HUES48 (cell line): ENCODE measurements around the gene COMP.

ENCODE experiments used
- H3K27ac ChIP-seq: one replicate; pipeline ENCODE4 v1.7.0; 2013; ENCODE audit warnings: low read depth, low read length, inconsistent platforms
- H3K27me3 ChIP-seq: 2 replicates; pipeline ENCODE4 v1.6.1; 2013; ENCODE audit warnings: mild to moderate bottlenecking, low read length; ENCODE audit not compliant: control insufficient read depth, insufficient read depth
- H3K36me3 ChIP-seq: 2 replicates; pipeline ENCODE4 v1.6.1; 2013; ENCODE audit warnings: low read length; ENCODE audit not compliant: control insufficient read depth, insufficient read depth
- H3K4me1 ChIP-seq: 2 replicates; pipeline ENCODE4 v1.6.1; 2013; ENCODE audit warnings: mild to moderate bottlenecking, low read length; ENCODE audit not compliant: control insufficient read depth, insufficient read depth
- H3K4me3 ChIP-seq: 2 replicates; pipeline ENCODE4 v1.5.1; 2013; ENCODE audit warnings: mild to moderate bottlenecking, low read depth, low read length
- H3K9ac ChIP-seq: 2 replicates; pipeline ENCODE4 v1.6.1; 2013; ENCODE audit warnings: mild to moderate bottlenecking, low read depth, low read length, moderate library complexity
- H3K9me3 ChIP-seq: 2 replicates; pipeline ENCODE4 v1.6.1; 2013; ENCODE audit warnings: low read length; ENCODE audit not compliant: control insufficient read depth, insufficient read depth

Gene COMP

GRCh38 chr19:18773682-18774081 lies 17.4 kb downstream of the COMP start:
- H3K9me3 ChIP-seq: no peaks in the 10 kb centered on the region
- no peak overlapping the region for H3K9ac ChIP-seq
- no peak overlapping the region for H3K4me3 ChIP-seq
- no peaks in the 10 kb centered on the region for H3K4me1 ChIP-seq
- no peaks in the 10 kb centered on the region for H3K36me3 ChIP-seq
- no peak overlapping the region for H3K27ac ChIP-seq
- H3K27me3 ChIP-seq: peaks cover 98% of the 10 kb centered on the region

- Histone ChIP-seq H3K36me3 (no peaks in the 10 kb centered on the region), H3K27me3 (peaks cover 92% of the 10 kb centered on the region), H3K9me3 (no peaks in the 10 kb centered on the region), H3K4me3 (no peak overlapping the region), H3K27ac (no peak overlapping the region), H3K4me1 (no peaks in the 10 kb centered on the region), H3K9ac (no peak overlapping the region)
Measured at GRCh38 chr19:18772620-18773587, 18.2 kb downstream of the COMP start.

GRCh38 chr19:18771328-18772242 lies 19.5 kb downstream of the COMP start:
- Histone ChIP-seq H3K9ac (no peak overlapping the region), H3K27me3 (peaks cover 92% of the 10 kb centered on the region), H3K9me3 (no peaks in the 10 kb centered on the region), H3K4me3 (no peak overlapping the region), H3K27ac (no peak overlapping the region), H3K4me1 (no peaks in the 10 kb centered on the region), H3K36me3 (no peaks in the 10 kb centered on the region)

- no peak overlapping the region for H3K4me3 ChIP-seq
- H3K27ac ChIP-seq: no peak overlapping the region
- H3K9me3 ChIP-seq: no peaks in the 10 kb centered on the region
- no peaks in the 10 kb centered on the region for H3K4me1 ChIP-seq
- no peak overlapping the region for H3K9ac ChIP-seq
- H3K27me3 ChIP-seq: peaks cover 91% of the 10 kb centered on the region
- H3K36me3 ChIP-seq: no peaks in the 10 kb centered on the region
Measured at GRCh38 chr19:18770663-18771327, 20.3 kb downstream of the COMP start.

GRCh38 chr19:18769989-18770528 lies 21.0 kb downstream of the COMP start:
- Histone ChIP-seq H3K27me3 (peaks cover 89% of the 10 kb centered on the region), H3K4me1 (no peaks in the 10 kb centered on the region), H3K27ac (no peak overlapping the region), H3K9me3 (no peaks in the 10 kb centered on the region), H3K4me3 (no peak overlapping the region), H3K9ac (no peak overlapping the region), H3K36me3 (no peaks in the 10 kb centered on the region)

- Histone ChIP-seq H3K27me3 (peaks cover 89% of the 10 kb centered on the region), H3K27ac (no peak overlapping the region), H3K9me3 (no peaks in the 10 kb centered on the region), H3K4me3 (no peak overlapping the region), H3K4me1 (no peaks in the 10 kb centered on the region), H3K36me3 (no peaks in the 10 kb centered on the region), H3K9ac (no peak overlapping the region)
Measured at GRCh38 chr19:18768997-18769891, 21.9 kb downstream of the COMP start.

- Histone ChIP-seq H3K27me3 (peaks cover 87% of the 10 kb centered on the region), H3K9ac (no peak overlapping the region), H3K4me1 (no peaks in the 10 kb centered on the region), H3K36me3 (no peaks in the 10 kb centered on the region), H3K27ac (no peak overlapping the region), H3K4me3 (no peak overlapping the region), H3K9me3 (no peaks in the 10 kb centered on the region)
Measured at GRCh38 chr19:18768046-18768771, 22.9 kb downstream of the COMP start.

GRCh38 chr19:18765224-18765623 lies 25.9 kb downstream of the COMP start:
- Histone ChIP-seq H3K27me3 (peaks cover 60% of the 10 kb centered on the region), H3K27ac (no peak overlapping the region), H3K9me3 (no peaks in the 10 kb centered on the region), H3K36me3 (no peaks in the 10 kb centered on the region), H3K9ac (no peak overlapping the region), H3K4me1 (no peaks in the 10 kb centered on the region), H3K4me3 (no peak overlapping the region)

- Histone ChIP-seq H3K36me3 (no peaks in the 10 kb centered on the region), H3K9ac (no peak overlapping the region), H3K27ac (no peak overlapping the region), H3K9me3 (no peaks in the 10 kb centered on the region), H3K4me3 (no peak overlapping the region), H3K4me1 (no peaks in the 10 kb centered on the region), H3K27me3 (peaks cover 55% of the 10 kb centered on the region)
Measured at GRCh38 chr19:18764591-18765051, 26.5 kb downstream of the COMP start.
